SK-N-SH treated with all-trans-retinoic acid at 6 μM for 48 hours (cell line): ENCODE data around the gene SCLT1.

ENCODE experiments used
- ATAC-seq: fragments of 200-7000 bp; cut with Tn5 transposase; 3 replicates; pipeline ENCODE4 v1.9.1; 2020; ENCODE audit warnings: mild to moderate bottlenecking, moderate library complexity
- ARNTL ChIP-seq: fragments of 450-650 bp; formaldehyde crosslinking; IDR thresholded peaks from 2 replicates; pipeline ENCODE4 v1.5.0; 2020; ENCODE audit warnings: low read depth, mild to moderate bottlenecking, moderate library complexity, borderline replicate concordance
- BACH2 ChIP-seq: fragments of 250-450 bp; sonication (Bioruptor Pico); IDR thresholded peaks from 2 replicates; pipeline ENCODE4 v1.9.0; 2021; ENCODE audit warnings: mild to moderate bottlenecking, borderline replicate concordance
- CREB5 ChIP-seq: fragments of 250-450 bp; sonication (Bioruptor Pico); IDR thresholded peaks from 2 replicates; pipeline ENCODE4 v1.5.1; 2020; ENCODE audit warnings: low read depth, mild to moderate bottlenecking, moderate library complexity
- CSDC2 ChIP-seq: fragments of 250-450 bp; sonication (Bioruptor Pico); IDR thresholded peaks from 2 replicates; pipeline ENCODE4 v1.5.0; 2020; ENCODE audit warnings: mild to moderate bottlenecking, moderate library complexity
- CSRNP3 ChIP-seq: fragments of 250-450 bp; sonication (Bioruptor Pico); IDR thresholded peaks from 2 replicates; pipeline ENCODE4 v1.5.1; 2021; ENCODE audit warnings: mild to moderate bottlenecking, moderate library complexity
- ESRRG ChIP-seq: fragments of 250-450 bp; sonication (Bioruptor Pico); IDR thresholded peaks from 2 replicates; pipeline ENCODE4 v1.6.1; 2021; ENCODE audit warnings: mild to moderate bottlenecking
- GLIS3 ChIP-seq: fragments of 250-450 bp; sonication (Bioruptor Pico); IDR thresholded peaks from 2 replicates; pipeline ENCODE4 v1.5.0; 2020; ENCODE audit warnings: mild to moderate bottlenecking, moderate library complexity
- ISL1 ChIP-seq: fragments of 250-450 bp; sonication (Bioruptor Pico); IDR thresholded peaks from 2 replicates; pipeline ENCODE4 v2.1.2; 2022; ENCODE audit warnings: mild to moderate bottlenecking, moderate library complexity
- OSR1 ChIP-seq: fragments of 250-450 bp; sonication (Bioruptor Pico); IDR thresholded peaks from 2 replicates; pipeline ENCODE4 v1.8.0; 2022; ENCODE audit warnings: moderate library complexity, mild to moderate bottlenecking, inconsistent platforms
- PATZ1 ChIP-seq: fragments of 250-450 bp; sonication (Bioruptor Pico); IDR thresholded peaks from 2 replicates; pipeline ENCODE4 v1.8.0; 2020; ENCODE audit warnings: mild to moderate bottlenecking, moderate library complexity, borderline replicate concordance
- POU6F1 ChIP-seq: fragments of 250-450 bp; sonication (Bioruptor Pico); IDR thresholded peaks from 2 replicates; pipeline ENCODE4 v1.8.0; 2021; ENCODE audit warnings: low read depth, mild to moderate bottlenecking, moderate library complexity, borderline replicate concordance
- PPARA ChIP-seq: fragments of 250-450 bp; sonication (Bioruptor Pico); IDR thresholded peaks from 2 replicates; pipeline ENCODE4 v1.5.0; 2020; ENCODE audit warnings: mild to moderate bottlenecking, borderline replicate concordance
- RARB ChIP-seq: fragments of 250-450 bp; sonication (Bioruptor Pico); IDR thresholded peaks from 2 replicates; pipeline ENCODE4 v1.8.0; 2021; ENCODE audit warnings: mild to moderate bottlenecking, moderate library complexity
- SNAI2 ChIP-seq: fragments of 250-450 bp; sonication (Bioruptor Pico); IDR thresholded peaks from 2 replicates; pipeline ENCODE4 v1.5.0; 2020; ENCODE audit warnings: mild to moderate bottlenecking, moderate library complexity
- TCF4 ChIP-seq: fragments of 250-450 bp; sonication (Bioruptor Pico); IDR thresholded peaks from 2 replicates; pipeline ENCODE4 v1.8.0; 2021; ENCODE audit warnings: mild to moderate bottlenecking, moderate library complexity, borderline replicate concordance
- TOX ChIP-seq: fragments of 250-450 bp; sonication (Bioruptor Pico); IDR thresholded peaks from 2 replicates; pipeline ENCODE4 v1.8.0; 2021; ENCODE audit warnings: mild to moderate bottlenecking, moderate library complexity, borderline replicate concordance
- TSHZ2 ChIP-seq: fragments of 250-450 bp; sonication (Bioruptor Pico); IDR thresholded peaks from 2 replicates; pipeline ENCODE4 v1.5.0; 2020; ENCODE audit warnings: mild to moderate bottlenecking, moderate library complexity
- ZC3H10 ChIP-seq: fragments of 250-450 bp; sonication (Bioruptor Pico); IDR thresholded peaks from 2 replicates; pipeline ENCODE4 v1.5.1; 2021; ENCODE audit warnings: mild to moderate bottlenecking, moderate library complexity
- ZFP3 ChIP-seq: fragments of 250-450 bp; sonication (Bioruptor Pico); IDR thresholded peaks from 2 replicates; pipeline ENCODE4 v1.5.0; 2020; ENCODE audit warnings: mild to moderate bottlenecking, moderate library complexity
- ZFP30 ChIP-seq: fragments of 450-650 bp; formaldehyde crosslinking; IDR thresholded peaks from 2 replicates; pipeline ENCODE4 v1.5.0; 2022; ENCODE audit warnings: mild to moderate bottlenecking, moderate library complexity
- ZNF565 ChIP-seq: fragments of 450-650 bp; formaldehyde crosslinking; conservative IDR thresholded peaks from 2 replicates; pipeline ENCODE4 v1.5.0; 2020; ENCODE audit warnings: low read depth, mild to moderate bottlenecking, moderate library complexity

Gene SCLT1

GRCh38 chr4:128980816-128981326 is 112.5 kb downstream of the SCLT1 start:
- TF ChIP-seq PATZ1 (CRISPR knock-in tag) (no peak), TOX (CRISPR knock-in tag) (no peak), ZFP30 (no peak), CSRNP3 (CRISPR knock-in tag) (no peak), GLIS3 (CRISPR knock-in tag) (no peak), ISL1 (CRISPR knock-in tag) (peak; percentile 69), OSR1 (CRISPR knock-in tag) (no peak), ZFP3 (CRISPR knock-in tag) (no peak), CREB5 (0 out of 2 replicates have a peak, but pooled peaks have one; percentile 7), PPARA (CRISPR knock-in tag) (no peak), TSHZ2 (CRISPR knock-in tag) (no peak), RARB (no peak), POU6F1 (CRISPR knock-in tag) (no peak), ZNF565 (CRISPR knock-in tag) (no peak), ZC3H10 (no peak), TCF4 (CRISPR knock-in tag) (peak; percentile 17; the same call in 1 of the 2 replicates), SNAI2 (CRISPR knock-in tag) (no peak)
- ATAC-seq: peak; percentile 48; the same call in 2 of the 3 replicates

- TF ChIP-seq ISL1 (CRISPR knock-in tag): peak; percentile 53; the same call in 1 of the 2 replicates
- TF ChIP-seq TOX (CRISPR knock-in tag): no peak
- 0 out of 2 replicates have a peak, but pooled peaks have one; percentile 41 for TF ChIP-seq ZC3H10
- no peak for TF ChIP-seq ZFP30
- no peak for TF ChIP-seq CSDC2 (CRISPR knock-in tag)
- TF ChIP-seq TCF4 (CRISPR knock-in tag): no peak
- peak; percentile 82 for ATAC-seq
Measured at GRCh38 chr4:128979934-128980333, 113.4 kb downstream of the SCLT1 start.

GRCh38 chr4:128978985-128979384 is 114.4 kb downstream of the SCLT1 start:
- no peak for TF ChIP-seq ESRRG
- TF ChIP-seq CSRNP3 (CRISPR knock-in tag): no peak
- TF ChIP-seq PATZ1 (CRISPR knock-in tag): no peak
- no peak for TF ChIP-seq ISL1 (CRISPR knock-in tag)
- no peak for TF ChIP-seq TSHZ2 (CRISPR knock-in tag)
- TF ChIP-seq BACH2: no peak
- TF ChIP-seq ARNTL (CRISPR knock-in tag): no peak
- no peak for TF ChIP-seq PPARA (CRISPR knock-in tag)
- TF ChIP-seq, all 23 proteins: peak for 0
- no peak for ATAC-seq
